ENCODE measurements around the gene IFTAP. TPM values are rescaled to one million over a fixed set of nuclear protein-coding genes. Genes with fewer than 3 reads are reported as not detected.

IFTAP gene
- total RNA-seq, 1 donor from 2014 or later: 17.3 TPM

- H3K4me3 Mint-ChIP-seq (ENCODE audit: unreplicated experiment): no peak overlapping the region
- Histone ChIP-seq H3K4me2 (ENCODE audit: low read length) (no peak overlapping the region), H3K4me3 (ENCODE audit: insufficient read depth, low read depth, low read length) (no peak overlapping the region), H3K9me3 (ENCODE audit: insufficient read depth, low read depth, low read length) (no peaks in the 10 kb centered on the region), H4K20me1 (ENCODE audit: insufficient read depth, low read length) (no peaks in the 10 kb centered on the region), H2AFZ (ENCODE audit: low read depth, low read length) (no peak overlapping the region), H3K36me3 (ENCODE audit: insufficient read depth, low read length) (no peaks in the 10 kb centered on the region), H3K9ac (ENCODE audit: low read length) (no peak overlapping the region), H3K79me2 (ENCODE audit: insufficient read depth, low read length) (no peaks in the 10 kb centered on the region), H3K27ac (ENCODE audit: low read depth, low read length) (no peak overlapping the region), H3K4me1 (ENCODE audit: insufficient read depth, low read length) (no peaks in the 10 kb centered on the region), H3K27me3 (ENCODE audit: insufficient read depth, low read length) (no peaks in the 10 kb centered on the region)
- no peaks in the 10 kb centered on the region for H3K9me3 Mint-ChIP-seq (ENCODE audit: unreplicated experiment)
- FAIRE-seq (no peak), DNase-seq (ENCODE audit: low read depth) (no peak)
- H3K4me1 Mint-ChIP-seq (ENCODE audit: low read depth, unreplicated experiment): no peaks in the 10 kb centered on the region
- no peaks in the 10 kb centered on the region for H3K36me3 Mint-ChIP-seq (ENCODE audit: low read depth, unreplicated experiment)
- TF ChIP-seq EZH2 (IDR thresholded peaks at IDR 0.05; ENCODE audit: insufficient read depth, low read length) (no peak), CTCF (IDR thresholded peaks at IDR 0.05; ENCODE audit: insufficient read depth, low read depth, low read length) (no peak)
- no peak overlapping the region for H3K27ac Mint-ChIP-seq (ENCODE audit: unreplicated experiment)
- no peaks in the 10 kb centered on the region for H3K27me3 Mint-ChIP-seq (ENCODE audit: low read depth, unreplicated experiment)
Observed at GRCh38 chr11:36605221-36606216, 11.2 kb downstream of the IFTAP start.

GRCh38 chr11:36608491-36609199 is 14.3 kb downstream of the IFTAP start:
- H3K36me3 Mint-ChIP-seq (ENCODE audit: low read depth, unreplicated experiment): peaks cover 3% of the 10 kb centered on the region
- no peak overlapping the region for H3K9ac ChIP-seq (ENCODE audit: low read length)
- H3K4me1 ChIP-seq (ENCODE audit: insufficient read depth, low read length): no peaks in the 10 kb centered on the region
- TF ChIP-seq CTCF (IDR thresholded peaks at IDR 0.05; ENCODE audit: insufficient read depth, low read depth, low read length) (no peak), EZH2 (IDR thresholded peaks at IDR 0.05; ENCODE audit: insufficient read depth, low read length) (no peak)
- no peak overlapping the region for H3K4me3 ChIP-seq (ENCODE audit: insufficient read depth, low read depth, low read length)
- no peak overlapping the region for H3K4me2 ChIP-seq (ENCODE audit: low read length)
- H3K4me3 Mint-ChIP-seq (ENCODE audit: unreplicated experiment): no peak overlapping the region
- no peak overlapping the region for H2AFZ ChIP-seq (ENCODE audit: low read depth, low read length)
- no peaks in the 10 kb centered on the region for H3K4me1 Mint-ChIP-seq (ENCODE audit: low read depth, unreplicated experiment)
- no peaks in the 10 kb centered on the region for H3K27me3 Mint-ChIP-seq (ENCODE audit: low read depth, unreplicated experiment)
- FAIRE-seq: no peak
- H3K27ac Mint-ChIP-seq (ENCODE audit: unreplicated experiment): no peak overlapping the region
- H3K27me3 ChIP-seq (ENCODE audit: insufficient read depth, low read length): no peaks in the 10 kb centered on the region
- H3K9me3 Mint-ChIP-seq (ENCODE audit: unreplicated experiment): no peaks in the 10 kb centered on the region
- no peak overlapping the region for H3K27ac ChIP-seq (ENCODE audit: low read depth, low read length)
- no peaks in the 10 kb centered on the region for H3K79me2 ChIP-seq (ENCODE audit: insufficient read depth, low read length)
- DNase-seq (ENCODE audit: low read depth): no peak
- no peaks in the 10 kb centered on the region for H3K9me3 ChIP-seq (ENCODE audit: insufficient read depth, low read depth, low read length)
- no peaks in the 10 kb centered on the region for H3K36me3 ChIP-seq (ENCODE audit: insufficient read depth, low read length)
- H4K20me1 ChIP-seq (ENCODE audit: insufficient read depth, low read length): no peaks in the 10 kb centered on the region

All from astrocyte (in vitro differentiated cells and primary cell).